Neural crest cell (in vitro differentiated cells): ENCODE measurements around the gene SLCO4A1. TPM values are rescaled to one million over a fixed set of nuclear protein-coding genes. Genes with fewer than 3 reads are reported as not detected.

ENCODE experiments used
- DNase-seq: peaks from one replicate; pipeline ENCODE4 v3.0.0; 2021; ENCODE audit warnings: low read depth, mixed read lengths, low spot score
- H3K27ac Mint-ChIP-seq: one replicate; pipeline ENCODE4 v1.8.0; 2021; ENCODE audit warnings: mild to moderate bottlenecking, mixed read lengths; ENCODE audit not compliant: unreplicated experiment
- H3K27me3 Mint-ChIP-seq: 2 replicates; pipeline ENCODE4 v1.8.0; 2021; ENCODE audit warnings: low read depth, mild to moderate bottlenecking, mixed read lengths
- H3K36me3 Mint-ChIP-seq: 2 replicates; pipeline ENCODE4 v1.8.0; 2021; ENCODE audit warnings: low read depth, mild to moderate bottlenecking, mixed read lengths
- H3K4me1 Mint-ChIP-seq: 2 replicates; pipeline ENCODE4 v1.8.0; 2021; ENCODE audit warnings: mixed read lengths
- H3K4me3 Mint-ChIP-seq: one replicate; pipeline ENCODE4 v1.8.0; 2021; ENCODE audit warnings: mild to moderate bottlenecking, mixed read lengths
- H3K9me3 Mint-ChIP-seq: 2 replicates; pipeline ENCODE4 v1.8.0; 2021; ENCODE audit warnings: mixed read lengths
- CTCF ChIP-seq: fragments of 200-600 bp; sonication (generic); conservative IDR thresholded peaks from 2 replicates; pipeline ENCODE4 v1.5.0; 2021; ENCODE audit warnings: antibody characterized with exemption, mild to moderate bottlenecking
- total RNA-seq: library from RNA; stranded (reverse); gene quantifications from 2 replicates; pipeline ENCODE4 v1.2.1, GENCODE V29; 2021

SLCO4A1 gene
- total RNA-seq, 1 donor from 2014 or later, result 7.0 TPM

DNA sequence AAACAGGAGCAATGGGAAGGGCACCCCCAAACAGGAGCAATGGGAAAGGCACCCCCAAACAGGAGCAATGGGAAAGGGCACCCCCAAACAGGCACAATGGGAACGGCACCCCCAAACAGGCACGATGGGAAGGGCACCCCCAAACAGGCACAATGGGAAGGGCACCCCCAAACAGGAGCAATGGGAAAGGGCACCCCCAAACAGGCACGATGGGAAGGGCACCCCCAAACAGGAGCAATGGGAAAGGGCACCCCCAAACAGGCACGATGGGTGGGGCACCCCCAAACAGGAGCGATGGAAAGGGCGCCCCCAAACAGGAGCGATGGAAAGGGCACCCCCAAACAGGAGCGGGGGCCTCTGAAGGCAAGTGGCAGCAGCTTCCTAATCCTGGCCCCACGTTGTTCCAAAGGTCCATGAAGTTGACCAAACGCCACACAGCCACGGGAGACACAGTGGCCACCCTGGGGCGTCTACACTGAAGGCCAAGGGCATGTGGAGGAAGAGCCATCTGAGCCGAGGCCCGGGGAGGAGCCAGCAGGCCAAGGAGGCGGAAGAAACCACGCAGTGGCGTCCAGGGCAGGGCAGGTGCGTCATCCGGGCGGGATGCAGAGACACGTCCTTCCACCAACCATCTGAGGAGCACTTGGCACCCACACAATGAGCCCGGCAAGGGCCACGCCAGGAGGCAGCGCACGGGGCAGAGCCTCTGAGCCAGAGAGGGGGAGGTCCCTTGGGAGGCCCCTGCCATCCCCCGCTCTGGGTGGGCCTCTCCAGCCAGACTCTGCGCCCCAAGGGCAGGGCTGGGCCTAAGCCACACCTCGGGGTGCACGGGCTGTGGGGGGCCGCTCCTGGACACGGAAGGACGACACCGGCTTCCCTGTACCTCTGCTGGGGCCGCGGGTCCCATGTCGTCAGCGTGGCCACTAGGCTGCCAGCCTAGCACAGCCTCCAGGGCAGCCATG, 44.8 kb downstream of the SLCO4A1 start:
- H3K9me3 Mint-ChIP-seq, result no peaks in the 10 kb centered on the region
- no peaks in the 10 kb centered on the region for H3K36me3 Mint-ChIP-seq
- H3K27me3 Mint-ChIP-seq, result no peaks in the 10 kb centered on the region
- H3K4me1 Mint-ChIP-seq, result peaks cover 40% of the 10 kb centered on the region
- no peak for TF ChIP-seq CTCF
- H3K27ac Mint-ChIP-seq, result no peak overlapping the region
- no peak overlapping the region for H3K4me3 Mint-ChIP-seq
- no peak for DNase-seq

DNA sequence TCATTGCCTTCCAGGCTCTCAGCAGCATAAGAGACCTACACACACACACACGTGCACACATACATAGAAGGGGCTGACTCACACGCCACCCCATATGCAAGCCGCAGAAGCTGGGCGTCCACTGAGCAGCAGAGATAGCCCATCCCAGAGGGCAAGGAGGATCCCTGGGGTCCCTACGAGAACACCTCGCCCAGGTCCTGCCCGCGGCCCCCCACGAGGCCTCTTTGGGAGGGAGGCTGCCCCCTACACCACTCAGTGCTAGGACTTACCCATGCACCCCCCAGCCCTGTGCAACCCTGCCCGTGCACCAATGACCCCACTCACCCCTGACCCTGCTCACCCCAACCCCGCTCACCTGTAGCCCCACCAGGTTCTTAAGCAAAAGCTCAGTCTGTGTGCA, 45.8 kb downstream of the SLCO4A1 start:
- H3K4me3 Mint-ChIP-seq, result no peak overlapping the region
- H3K27me3 Mint-ChIP-seq, result no peaks in the 10 kb centered on the region
- TF ChIP-seq CTCF, result no peak

DNA sequence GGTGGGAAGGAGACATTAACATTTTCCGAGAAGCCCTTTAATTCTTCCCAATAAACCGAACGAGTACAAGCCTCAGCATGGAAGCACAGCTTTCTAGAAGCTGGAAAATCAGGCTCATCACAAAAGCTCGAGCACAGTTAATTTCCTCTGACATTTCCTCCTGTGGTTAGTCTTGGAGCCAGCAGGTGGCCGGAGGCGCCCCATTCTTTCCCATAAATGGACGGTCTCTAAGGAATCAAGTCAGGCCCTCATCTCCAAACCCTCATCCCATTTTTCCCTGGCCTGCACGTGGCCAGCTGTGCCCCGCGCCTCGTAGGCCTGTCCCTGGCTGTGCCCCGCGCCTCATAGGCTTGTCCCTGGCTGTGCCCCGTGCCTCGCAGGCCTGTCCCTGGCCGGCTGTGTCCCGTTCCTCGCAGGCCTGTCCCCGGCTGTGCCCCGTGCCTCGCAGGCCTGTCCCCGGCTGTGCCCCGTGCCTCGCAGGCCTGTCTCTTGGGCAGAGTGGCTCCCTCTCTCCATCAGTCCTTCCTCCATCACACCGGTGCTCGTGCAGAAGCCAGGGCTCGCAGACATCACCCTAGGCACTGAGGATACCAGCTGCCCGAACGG, 46.7 kb downstream of the SLCO4A1 start:
- H3K27ac Mint-ChIP-seq, result no peak overlapping the region
- H3K27me3 Mint-ChIP-seq, result no peaks in the 10 kb centered on the region
- TF ChIP-seq CTCF, result peak; percentile 33
- H3K36me3 Mint-ChIP-seq, result no peaks in the 10 kb centered on the region
- no peak for DNase-seq
- H3K9me3 Mint-ChIP-seq, result no peaks in the 10 kb centered on the region
- H3K4me3 Mint-ChIP-seq, result no peak overlapping the region
- peaks cover 40% of the 10 kb centered on the region for H3K4me1 Mint-ChIP-seq

More for the DNA sequence above, 45.8 kb downstream of the SLCO4A1 start:
- Mint-ChIP-seq H3K27ac (no peak overlapping the region), H3K9me3 (no peaks in the 10 kb centered on the region), H3K4me1 (peaks cover 40% of the 10 kb centered on the region), H3K36me3 (no peaks in the 10 kb centered on the region)
- no peak for DNase-seq

GRCh38 chr20:62689861-62690260, 47.6 kb downstream of the SLCO4A1 start:
- TF ChIP-seq CTCF, result no peak
- no peaks in the 10 kb centered on the region for H3K27me3 Mint-ChIP-seq
- H3K4me3 Mint-ChIP-seq, result no peak overlapping the region
- H3K27ac Mint-ChIP-seq, result no peak overlapping the region
- H3K9me3 Mint-ChIP-seq, result no peaks in the 10 kb centered on the region
- no peak for DNase-seq
- H3K36me3 Mint-ChIP-seq, result no peaks in the 10 kb centered on the region
- peaks cover 40% of the 10 kb centered on the region for H3K4me1 Mint-ChIP-seq

GRCh38 chr20:62690261-62690820, 48.0 kb downstream of the SLCO4A1 start:
- no peak for TF ChIP-seq CTCF
- H3K4me3 Mint-ChIP-seq, result no peak overlapping the region
- DNase-seq, result no peak
- H3K27ac Mint-ChIP-seq, result peak overlapping the region; percentile 83
- no peaks in the 10 kb centered on the region for H3K27me3 Mint-ChIP-seq
- no peaks in the 10 kb centered on the region for H3K9me3 Mint-ChIP-seq
- peaks cover 39% of the 10 kb centered on the region for H3K4me1 Mint-ChIP-seq
- H3K36me3 Mint-ChIP-seq, result no peaks in the 10 kb centered on the region
